ENCODE data around the gene FGF22. TPM values are rescaled to one million over a fixed set of nuclear protein-coding genes. Genes with fewer than 3 reads are reported as not detected.

FGF22 gene
- polyA plus RNA-seq, 1 donor from 2014 or later = 0.48 TPM

DNA sequence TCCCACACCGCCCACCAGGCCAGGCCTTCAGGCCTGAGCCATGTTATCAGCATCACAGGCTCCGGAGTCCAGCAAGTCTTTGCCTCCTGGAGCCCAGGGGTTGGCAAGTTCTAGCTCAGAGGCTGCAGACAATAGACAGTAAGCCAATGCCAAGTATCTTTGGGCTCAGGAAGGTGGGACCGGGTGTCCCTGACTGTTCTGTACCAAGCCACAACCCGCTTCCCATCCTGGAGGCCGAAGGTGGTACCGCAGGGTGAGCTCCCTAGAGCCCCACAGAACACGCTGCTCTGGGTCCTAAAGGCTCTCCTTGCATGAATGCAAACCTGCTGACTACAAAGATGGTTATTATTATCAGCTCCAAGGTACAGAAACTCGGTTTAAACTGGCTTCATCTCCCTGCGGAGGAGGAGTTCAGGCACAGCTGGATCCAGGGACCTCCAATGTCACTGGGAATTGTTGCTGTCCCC is 31.0 kb downstream of the FGF22 start:
- Histone ChIP-seq H3F3A (ENCODE audit: insufficient read depth, low read length, poor library complexity, severe bottlenecking) (no peaks in the 10 kb centered on the region), H3K27me3 (ENCODE audit: insufficient read depth, low read depth, low read length) (no peaks in the 10 kb centered on the region)

DNA sequence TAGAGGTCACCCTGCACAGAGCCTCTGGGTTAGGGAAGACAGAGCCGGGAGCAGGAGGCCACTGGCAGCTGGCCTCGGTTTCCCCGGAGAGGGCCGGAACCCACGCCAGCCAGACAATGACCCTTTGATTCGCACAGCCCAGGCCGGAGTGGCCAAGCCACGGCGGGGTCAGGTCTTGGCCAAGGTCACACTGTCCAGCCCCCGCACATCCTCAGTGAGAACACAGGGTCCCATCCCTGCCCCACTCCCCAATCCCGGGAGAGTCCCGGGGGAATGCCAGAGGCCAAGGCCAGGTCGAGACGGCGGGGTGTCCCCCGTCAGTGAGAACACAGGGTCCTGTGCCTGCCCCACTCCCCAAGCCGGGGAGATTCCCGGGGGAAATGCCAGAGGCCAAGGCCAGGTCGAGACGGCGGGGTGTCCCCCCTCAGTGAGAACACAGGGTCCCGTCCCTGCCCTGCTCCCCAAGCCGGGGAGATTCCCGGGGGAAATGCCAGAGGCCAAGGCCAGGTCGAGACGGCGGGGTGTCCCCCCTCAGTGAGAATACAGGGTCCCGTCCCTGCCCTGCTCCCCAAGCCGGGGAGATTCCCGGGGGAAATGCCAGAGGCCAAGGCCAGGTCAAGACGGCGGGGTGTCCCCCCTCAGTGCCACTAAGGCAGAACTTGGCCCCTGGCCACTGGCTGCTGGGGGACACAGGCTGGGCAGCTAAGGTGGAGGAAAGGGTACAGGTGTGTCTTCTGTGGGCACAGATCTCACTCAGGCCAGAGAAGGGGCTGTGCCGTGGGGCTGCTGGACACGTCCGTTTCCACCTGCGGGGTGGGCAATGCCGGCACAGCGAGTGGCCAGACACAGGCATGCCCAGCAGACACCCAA is 34.8 kb downstream of the FGF22 start:
- Histone ChIP-seq H3F3A (ENCODE audit: insufficient read depth, low read length, poor library complexity, severe bottlenecking) (no peaks in the 10 kb centered on the region), H3K27me3 (ENCODE audit: insufficient read depth, low read depth, low read length) (peaks cover 3% of the 10 kb centered on the region), H3K79me2 (replicated peaks; ENCODE audit: insufficient read depth, low read length) (no peaks in the 10 kb centered on the region), H3K4me3 (ENCODE audit: low read length) (no peak overlapping the region), H3K9me3 (ENCODE audit: low read length) (no peaks in the 10 kb centered on the region), H4K20me1 (ENCODE audit: insufficient read depth) (no peaks in the 10 kb centered on the region), H3K9me2 (ENCODE audit: insufficient read depth, low read length) (no peaks in the 10 kb centered on the region), H3K36me3 (ENCODE audit: insufficient read depth, low read length) (no peaks in the 10 kb centered on the region), H3K4me2 (ENCODE audit: low read length) (no peak overlapping the region), H2AFZ (ENCODE audit: low read depth, low read length) (no peak overlapping the region), H3K9ac (ENCODE audit: low read length) (peak overlapping the region; percentile 39), H3K27ac (ENCODE audit: low read length) (no peak overlapping the region)
- no peak for TF ChIP-seq SMC3 (conservative IDR thresholded peaks at IDR 0.05; ENCODE audit: poor library complexity)
- TF ChIP-seq, protein P1, sequence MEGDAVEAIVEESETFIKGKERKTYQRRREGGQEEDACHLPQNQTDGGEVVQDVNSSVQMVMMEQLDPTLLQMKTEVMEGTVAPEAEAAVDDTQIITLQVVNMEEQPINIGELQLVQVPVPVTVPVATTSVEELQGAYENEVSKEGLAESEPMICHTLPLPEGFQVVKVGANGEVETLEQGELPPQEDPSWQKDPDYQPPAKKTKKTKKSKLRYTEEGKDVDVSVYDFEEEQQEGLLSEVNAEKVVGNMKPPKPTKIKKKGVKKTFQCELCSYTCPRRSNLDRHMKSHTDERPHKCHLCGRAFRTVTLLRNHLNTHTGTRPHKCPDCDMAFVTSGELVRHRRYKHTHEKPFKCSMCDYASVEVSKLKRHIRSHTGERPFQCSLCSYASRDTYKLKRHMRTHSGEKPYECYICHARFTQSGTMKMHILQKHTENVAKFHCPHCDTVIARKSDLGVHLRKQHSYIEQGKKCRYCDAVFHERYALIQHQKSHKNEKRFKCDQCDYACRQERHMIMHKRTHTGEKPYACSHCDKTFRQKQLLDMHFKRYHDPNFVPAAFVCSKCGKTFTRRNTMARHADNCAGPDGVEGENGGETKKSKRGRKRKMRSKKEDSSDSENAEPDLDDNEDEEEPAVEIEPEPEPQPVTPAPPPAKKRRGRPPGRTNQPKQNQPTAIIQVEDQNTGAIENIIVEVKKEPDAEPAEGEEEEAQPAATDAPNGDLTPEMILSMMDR (IDR thresholded peaks at IDR 0.05; ENCODE audit: poor library complexity, severe bottlenecking) = no peak
- no peak for TF ChIP-seq TAF1 (IDR thresholded peaks at IDR 0.05; ENCODE audit: low read depth)
- TF ChIP-seq, protein P2, sequence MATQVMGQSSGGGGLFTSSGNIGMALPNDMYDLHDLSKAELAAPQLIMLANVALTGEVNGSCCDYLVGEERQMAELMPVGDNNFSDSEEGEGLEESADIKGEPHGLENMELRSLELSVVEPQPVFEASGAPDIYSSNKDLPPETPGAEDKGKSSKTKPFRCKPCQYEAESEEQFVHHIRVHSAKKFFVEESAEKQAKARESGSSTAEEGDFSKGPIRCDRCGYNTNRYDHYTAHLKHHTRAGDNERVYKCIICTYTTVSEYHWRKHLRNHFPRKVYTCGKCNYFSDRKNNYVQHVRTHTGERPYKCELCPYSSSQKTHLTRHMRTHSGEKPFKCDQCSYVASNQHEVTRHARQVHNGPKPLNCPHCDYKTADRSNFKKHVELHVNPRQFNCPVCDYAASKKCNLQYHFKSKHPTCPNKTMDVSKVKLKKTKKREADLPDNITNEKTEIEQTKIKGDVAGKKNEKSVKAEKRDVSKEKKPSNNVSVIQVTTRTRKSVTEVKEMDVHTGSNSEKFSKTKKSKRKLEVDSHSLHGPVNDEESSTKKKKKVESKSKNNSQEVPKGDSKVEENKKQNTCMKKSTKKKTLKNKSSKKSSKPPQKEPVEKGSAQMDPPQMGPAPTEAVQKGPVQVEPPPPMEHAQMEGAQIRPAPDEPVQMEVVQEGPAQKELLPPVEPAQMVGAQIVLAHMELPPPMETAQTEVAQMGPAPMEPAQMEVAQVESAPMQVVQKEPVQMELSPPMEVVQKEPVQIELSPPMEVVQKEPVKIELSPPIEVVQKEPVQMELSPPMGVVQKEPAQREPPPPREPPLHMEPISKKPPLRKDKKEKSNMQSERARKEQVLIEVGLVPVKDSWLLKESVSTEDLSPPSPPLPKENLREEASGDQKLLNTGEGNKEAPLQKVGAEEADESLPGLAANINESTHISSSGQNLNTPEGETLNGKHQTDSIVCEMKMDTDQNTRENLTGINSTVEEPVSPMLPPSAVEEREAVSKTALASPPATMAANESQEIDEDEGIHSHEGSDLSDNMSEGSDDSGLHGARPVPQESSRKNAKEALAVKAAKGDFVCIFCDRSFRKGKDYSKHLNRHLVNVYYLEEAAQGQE (IDR thresholded peaks at IDR 0.05; ENCODE audit: borderline replicate concordance) = no peak
- TF ChIP-seq EZH2 (IDR thresholded peaks at IDR 0.05; ENCODE audit: borderline replicate concordance, insufficient read depth, low read length, poor library complexity, severe bottlenecking) = no peak
- no peak for TF ChIP-seq MXI1 (conservative IDR thresholded peaks at IDR 0.05; ENCODE audit: poor library complexity, severe bottlenecking)
- TF ChIP-seq RAD21 (conservative IDR thresholded peaks at IDR 0.05) = no peak
- TF ChIP-seq POLR2AphosphoS5 (IDR thresholded peaks at IDR 0.05) = no peak

More for the DNA sequence above, 31.0 kb downstream of the FGF22 start:
- Histone ChIP-seq H3K4me3 (ENCODE audit: low read length) (no peak overlapping the region), H2AFZ (ENCODE audit: low read depth, low read length) (no peak overlapping the region), H3K9me2 (ENCODE audit: insufficient read depth, low read length) (no peaks in the 10 kb centered on the region), H3K27ac (ENCODE audit: low read length) (no peak overlapping the region), H3K36me3 (ENCODE audit: insufficient read depth, low read length) (no peaks in the 10 kb centered on the region), H4K20me1 (ENCODE audit: insufficient read depth) (no peaks in the 10 kb centered on the region), H3K9me3 (ENCODE audit: low read length) (no peaks in the 10 kb centered on the region), H3K79me2 (replicated peaks; ENCODE audit: insufficient read depth, low read length) (no peaks in the 10 kb centered on the region), H3K4me2 (ENCODE audit: low read length) (no peak overlapping the region), H3K9ac (ENCODE audit: low read length) (no peak overlapping the region)
- TF ChIP-seq SMC3 (conservative IDR thresholded peaks at IDR 0.05; ENCODE audit: poor library complexity) (no peak), MXI1 (conservative IDR thresholded peaks at IDR 0.05; ENCODE audit: poor library complexity, severe bottlenecking) (no peak), TAF1 (IDR thresholded peaks at IDR 0.05; ENCODE audit: low read depth) (no peak), POLR2AphosphoS5 (IDR thresholded peaks at IDR 0.05) (no peak), EP300 (conservative IDR thresholded peaks at IDR 0.05; ENCODE audit: poor library complexity, severe bottlenecking) (no peak), EZH2 (IDR thresholded peaks at IDR 0.05; ENCODE audit: borderline replicate concordance, insufficient read depth, low read length, poor library complexity, severe bottlenecking) (no peak), RAD21 (conservative IDR thresholded peaks at IDR 0.05) (no peak)
- TF ChIP-seq, protein P2 (IDR thresholded peaks at IDR 0.05; ENCODE audit: borderline replicate concordance) = no peak
- TF ChIP-seq, protein P1 (IDR thresholded peaks at IDR 0.05; ENCODE audit: poor library complexity, severe bottlenecking) = no peak
